Activated naive CD8-positive, alpha-beta T cell treated with anti-CD3 and anti-CD28 coated beads, Interleukin-2, amount 50 U/mL, for 16 hours (primary cell): Measurements from ENCODE around the gene SCN2A.
"Not testable (repeated sequence)": the region's sequence is repeated elsewhere in the genome, so short reads cannot be mapped to it uniquely, and the experiment has no call there.

ENCODE experiments used
- DNase-seq: peaks from one replicate; pipeline ENCODE4 v3.0.0-alpha.2; 2020; ENCODE audit warnings: low read depth, low spot score

The SCN2A gene

DNA sequence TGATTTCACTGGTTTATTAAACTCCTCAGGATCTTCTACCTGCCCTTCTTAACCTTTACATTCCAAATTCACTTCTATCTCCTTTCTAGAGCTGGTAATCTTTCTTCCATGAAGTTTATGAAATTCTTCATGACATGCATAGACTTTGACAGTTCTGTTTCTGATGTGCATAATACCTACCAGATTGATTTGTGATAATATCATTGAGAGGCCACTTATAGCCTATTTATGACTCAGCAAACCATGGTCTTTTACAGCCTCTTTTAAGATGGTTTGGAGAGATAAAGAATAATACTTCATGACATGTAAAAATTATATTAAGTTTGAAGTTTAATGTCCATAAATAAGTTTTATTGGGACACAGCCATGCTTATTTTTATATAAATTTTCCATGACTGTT lies 14.0 kb downstream of the SCN2A start:
- no peak for DNase-seq

DNA sequence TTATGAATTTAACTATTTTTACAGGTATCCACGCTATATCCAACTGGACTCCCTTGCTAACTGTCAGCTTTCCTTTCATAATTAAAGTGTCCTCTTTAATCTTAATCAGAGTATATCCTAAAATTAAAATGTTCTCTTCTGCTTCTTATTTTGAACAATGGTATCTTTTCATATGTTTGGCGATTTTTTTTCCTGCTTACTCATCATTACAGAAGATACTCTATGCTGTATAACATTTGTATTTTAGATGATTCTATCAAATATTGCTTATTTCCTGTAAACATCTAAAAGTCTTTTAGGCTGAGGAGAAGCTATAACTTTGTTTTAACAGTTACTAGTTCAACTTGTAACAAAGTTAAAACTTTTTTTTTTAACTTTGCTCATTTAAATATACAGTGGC lies 17.4 kb downstream of the SCN2A start:
- no peak for DNase-seq

DNA sequence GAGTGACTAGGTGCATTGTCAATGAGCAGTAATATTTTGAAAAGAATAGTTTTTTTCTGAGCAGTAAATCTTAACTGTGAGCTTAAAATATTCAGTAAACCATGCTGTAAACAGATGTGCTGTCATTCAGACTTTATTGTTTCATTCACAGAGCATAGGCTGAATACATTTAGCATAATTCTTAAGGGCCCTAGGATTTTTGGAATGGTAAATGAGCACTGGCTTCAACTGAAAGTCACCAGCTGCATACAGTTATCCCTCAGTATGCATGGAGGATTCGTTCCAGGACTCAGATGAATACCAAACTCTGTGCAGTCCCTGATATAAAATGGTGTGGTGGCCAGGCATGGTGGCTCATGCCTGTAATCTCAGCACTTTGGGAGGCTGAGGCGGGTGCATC lies 21.1 kb downstream of the SCN2A start:
- not testable (repeated sequence) for DNase-seq

DNA sequence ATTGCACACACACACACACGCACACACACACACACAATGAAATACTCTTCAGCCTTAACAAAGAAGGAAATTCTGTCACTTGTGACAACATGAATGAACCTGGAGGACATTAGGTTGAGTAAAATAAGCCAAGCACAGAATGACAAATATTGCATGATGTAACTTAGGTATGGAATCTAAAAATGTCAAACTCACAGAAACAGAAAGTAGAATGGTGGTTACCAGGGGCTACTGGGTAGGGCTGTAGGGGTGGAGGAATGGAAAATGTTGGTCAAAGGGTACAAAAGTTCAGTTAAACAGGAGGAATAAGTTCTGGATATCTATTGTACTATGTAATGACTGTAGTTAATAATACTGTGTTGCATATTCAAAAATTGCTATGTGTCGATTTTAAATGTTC lies 29.5 kb downstream of the SCN2A start:
- DNase-seq: no peak

DNA sequence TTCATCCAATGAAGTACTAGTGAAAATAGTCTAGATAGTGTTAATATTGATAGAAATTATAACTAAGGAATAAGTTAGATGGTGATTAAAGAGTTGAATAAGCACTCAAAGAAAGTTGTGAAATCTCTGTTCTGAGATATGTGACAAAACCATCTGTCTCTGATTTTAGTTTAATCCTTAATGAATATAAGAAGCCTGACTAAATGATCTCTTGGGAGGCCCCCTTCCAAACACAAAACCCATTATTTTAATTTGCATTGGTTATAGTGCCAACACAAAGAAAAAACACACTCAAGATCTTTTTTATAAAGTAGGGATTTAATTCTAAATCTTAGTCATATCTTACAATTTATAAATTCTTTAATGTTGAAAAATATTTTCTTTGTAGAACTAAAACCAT lies 34.0 kb downstream of the SCN2A start:
- no peak for DNase-seq

- no peak for DNase-seq
These were observed 35.5 kb downstream of the SCN2A start for GRCh38 chr2:165274698-165275097.

- no peak for DNase-seq
These were observed 36.7 kb downstream of the SCN2A start for GRCh38 chr2:165275932-165276331.

DNA sequence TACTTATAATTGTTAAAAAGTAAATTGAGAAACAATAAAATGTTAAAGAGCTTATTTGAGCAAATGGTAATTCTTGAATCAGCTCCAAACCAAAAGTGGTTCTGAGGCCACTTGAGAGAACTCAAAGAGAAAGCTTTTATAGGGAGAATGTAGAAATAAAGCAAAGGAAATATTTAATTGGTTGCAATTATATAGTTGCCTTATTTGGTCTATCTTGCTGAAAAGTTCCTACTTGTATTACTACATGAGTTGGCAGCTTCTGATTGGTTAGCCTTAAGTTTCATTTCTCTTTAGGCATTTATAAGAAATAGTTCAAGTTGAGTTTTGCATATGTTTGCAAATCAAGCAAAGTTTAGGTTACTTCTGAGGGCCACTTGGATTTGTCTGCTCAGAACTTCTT lies 38.1 kb downstream of the SCN2A start:
- no peak for DNase-seq

DNA sequence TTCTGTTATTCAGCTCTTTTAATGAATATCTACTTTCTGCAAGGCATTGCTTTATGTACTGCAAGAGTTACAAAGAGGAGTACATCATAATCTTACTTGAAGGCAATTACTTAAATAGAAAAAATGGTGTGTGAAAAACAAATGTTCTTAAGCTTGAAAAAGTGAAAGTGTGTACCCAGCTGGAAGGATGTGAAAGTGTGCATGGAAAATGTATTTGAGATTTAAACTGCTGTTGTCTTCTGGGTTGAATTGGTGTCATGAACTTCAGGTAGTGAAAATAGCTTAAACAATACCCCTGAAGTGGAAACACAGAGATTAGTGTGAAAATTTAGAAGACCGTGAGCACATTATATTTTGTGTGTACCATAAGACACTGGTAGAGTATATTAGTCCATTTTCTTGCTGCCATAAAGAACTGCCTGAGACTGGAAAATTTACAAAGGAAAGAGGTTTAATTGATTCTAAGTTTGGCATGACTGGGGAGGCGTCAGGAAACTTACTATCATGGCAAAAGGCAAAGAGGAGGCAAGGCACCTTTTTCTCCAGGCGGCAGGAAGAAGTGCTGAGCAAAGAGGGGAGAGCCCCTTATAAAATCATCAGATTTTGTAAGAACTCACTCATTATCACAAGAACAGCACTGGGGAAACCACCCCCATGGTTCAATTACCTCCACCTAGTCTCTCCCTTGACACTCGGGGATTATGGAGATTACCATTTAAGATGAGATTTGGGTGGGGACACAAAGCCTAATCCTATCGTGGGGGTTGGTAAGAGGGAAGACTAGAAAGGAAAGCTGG lies 38.8 kb downstream of the SCN2A start:
- no peak for DNase-seq

DNA sequence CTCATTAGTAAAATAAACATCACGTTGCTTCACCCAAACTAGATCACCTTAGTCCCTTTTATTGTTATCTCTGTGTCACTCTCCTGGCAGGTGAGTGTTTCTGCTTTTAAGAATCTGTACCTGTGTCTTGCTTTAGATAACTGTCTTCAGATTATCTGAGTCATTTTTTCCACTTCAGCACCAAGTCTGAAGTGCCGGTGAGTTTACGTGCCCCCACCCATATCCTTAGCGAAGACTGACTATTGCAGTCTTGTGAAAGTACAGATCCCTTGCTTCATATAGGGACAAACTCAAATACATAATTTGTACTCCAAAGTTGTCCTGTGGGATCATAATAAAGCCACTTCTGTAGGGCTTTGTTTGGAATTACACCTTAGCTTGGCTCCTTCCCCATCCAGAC lies 41.1 kb downstream of the SCN2A start:
- DNase-seq: no peak

DNA sequence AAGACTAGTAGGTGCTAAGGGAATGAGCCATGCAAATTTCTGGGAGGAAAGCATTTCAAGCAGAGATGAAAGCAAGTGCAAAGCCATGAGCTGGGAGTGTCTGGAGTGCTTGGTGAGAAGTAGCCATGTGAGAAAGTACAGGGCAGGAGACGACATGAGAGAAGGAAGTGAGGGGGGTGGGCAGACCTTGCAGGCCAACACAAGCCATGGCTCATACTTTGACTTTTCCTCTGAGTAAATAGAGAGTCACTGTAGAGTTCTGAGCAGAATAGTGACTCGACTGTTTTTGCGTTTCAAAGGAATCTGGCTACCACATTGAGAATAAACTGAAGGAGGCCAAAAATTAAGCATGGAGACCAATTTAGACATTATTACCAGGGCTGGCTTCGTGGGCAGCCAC lies 42.2 kb downstream of the SCN2A start:
- DNase-seq: no peak

- DNase-seq: no peak
These were observed 44.1 kb downstream of the SCN2A start for GRCh38 chr2:165283342-165283741.

DNA sequence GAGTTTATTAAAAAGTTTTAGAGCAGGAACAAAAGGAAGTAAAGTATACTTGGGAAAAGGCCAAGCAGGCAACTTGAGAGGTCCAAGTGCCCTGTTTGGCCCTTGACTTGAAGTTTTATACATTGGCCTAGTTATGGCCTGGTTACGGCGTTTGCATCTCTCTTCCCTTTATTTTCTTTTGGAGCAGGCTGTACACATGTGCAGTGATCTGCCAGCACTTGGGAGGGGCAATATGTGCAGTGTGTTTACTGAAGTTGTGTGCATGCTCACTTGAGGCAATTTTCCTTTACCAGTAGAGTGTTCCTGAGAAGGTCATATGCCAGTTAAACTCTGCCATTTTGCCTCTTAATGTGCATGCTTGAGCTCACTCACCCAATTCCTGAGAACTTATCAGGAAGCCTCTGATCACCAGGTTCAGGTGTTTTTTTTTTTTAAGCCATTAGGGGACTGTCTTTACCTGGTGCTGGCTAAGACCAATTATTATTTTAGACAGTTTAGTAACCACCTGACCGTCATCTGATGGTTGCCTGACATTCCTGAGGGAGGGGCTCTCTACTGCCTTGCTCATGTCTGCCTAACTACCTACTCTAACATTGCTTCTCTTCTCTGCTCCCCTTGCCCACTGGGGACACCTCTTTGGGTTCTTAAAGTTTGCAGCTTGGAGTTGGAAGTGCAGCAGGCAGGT lies 48.0 kb downstream of the SCN2A start:
- no peak for DNase-seq

- DNase-seq: no peak
These were observed 49.9 kb downstream of the SCN2A start for GRCh38 chr2:165289069-165289468.

DNA sequence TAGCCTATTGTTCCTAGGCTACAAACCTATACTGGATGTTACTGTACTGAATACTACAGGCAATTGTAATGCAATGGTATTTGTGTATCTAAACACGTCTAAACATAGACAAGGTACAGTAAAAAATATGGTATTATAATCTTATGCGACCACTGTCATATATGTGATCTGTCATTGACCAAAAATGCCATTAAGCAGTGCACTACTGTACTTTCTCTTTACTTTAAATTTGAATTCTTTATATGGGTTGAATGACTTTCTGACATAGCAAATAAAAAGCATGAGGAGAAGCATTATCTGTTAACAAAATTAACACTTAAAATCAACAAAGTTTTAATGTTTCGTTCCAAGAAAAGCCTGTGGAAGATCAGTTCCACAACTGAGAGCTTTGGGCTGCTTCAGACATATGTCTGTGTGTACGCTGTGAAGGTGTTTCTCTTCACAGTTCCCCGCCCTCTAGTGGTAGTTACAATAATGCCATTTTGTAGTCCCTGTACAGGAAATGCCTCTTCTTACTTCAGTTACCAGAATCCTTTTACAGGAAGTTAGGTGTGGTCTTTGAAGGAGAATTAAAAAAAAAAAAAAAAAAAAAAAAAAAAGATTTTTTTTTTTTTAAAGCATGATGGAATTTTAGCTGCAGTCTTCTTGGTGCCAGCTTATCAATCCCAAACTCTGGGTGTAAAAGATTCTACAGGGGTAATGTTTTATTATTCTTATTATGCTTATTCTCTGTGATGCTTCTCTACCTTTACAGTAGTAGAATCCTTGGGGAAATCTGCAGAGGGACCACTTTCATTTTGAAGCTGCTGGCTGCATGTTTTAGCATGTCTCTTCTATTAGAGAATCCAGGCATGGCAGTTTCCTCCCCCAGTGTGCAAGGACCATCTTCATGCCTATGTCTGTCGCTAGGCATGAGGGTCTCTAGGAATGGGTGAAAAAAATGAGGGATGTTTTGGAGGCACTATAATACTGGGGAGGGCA lies 54.5 kb downstream of the SCN2A start:
- DNase-seq: peak; percentile 10

DNA sequence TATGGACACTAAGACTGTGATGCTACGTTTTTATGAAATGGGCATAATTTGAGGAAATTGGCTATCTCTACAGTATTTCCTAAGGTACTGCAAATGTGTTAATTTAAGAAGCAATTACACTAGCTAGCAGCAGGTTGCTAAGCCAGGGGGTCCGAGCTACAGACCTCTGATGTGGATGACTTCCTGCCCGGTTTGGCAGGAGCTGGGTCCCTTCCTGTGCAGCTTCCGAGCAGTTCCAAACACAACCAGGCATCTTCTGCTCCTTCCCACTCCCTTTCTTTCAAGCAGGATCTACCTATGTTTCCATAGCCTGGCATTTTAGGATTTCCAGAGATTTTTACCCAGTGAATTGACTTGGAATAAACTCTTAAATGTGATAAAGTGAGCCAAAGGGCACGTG lies 55.7 kb downstream of the SCN2A start:
- DNase-seq: no peak

GRCh38 chr2:165295643-165296042 lies 56.4 kb downstream of the SCN2A start:
- no peak for DNase-seq

DNA sequence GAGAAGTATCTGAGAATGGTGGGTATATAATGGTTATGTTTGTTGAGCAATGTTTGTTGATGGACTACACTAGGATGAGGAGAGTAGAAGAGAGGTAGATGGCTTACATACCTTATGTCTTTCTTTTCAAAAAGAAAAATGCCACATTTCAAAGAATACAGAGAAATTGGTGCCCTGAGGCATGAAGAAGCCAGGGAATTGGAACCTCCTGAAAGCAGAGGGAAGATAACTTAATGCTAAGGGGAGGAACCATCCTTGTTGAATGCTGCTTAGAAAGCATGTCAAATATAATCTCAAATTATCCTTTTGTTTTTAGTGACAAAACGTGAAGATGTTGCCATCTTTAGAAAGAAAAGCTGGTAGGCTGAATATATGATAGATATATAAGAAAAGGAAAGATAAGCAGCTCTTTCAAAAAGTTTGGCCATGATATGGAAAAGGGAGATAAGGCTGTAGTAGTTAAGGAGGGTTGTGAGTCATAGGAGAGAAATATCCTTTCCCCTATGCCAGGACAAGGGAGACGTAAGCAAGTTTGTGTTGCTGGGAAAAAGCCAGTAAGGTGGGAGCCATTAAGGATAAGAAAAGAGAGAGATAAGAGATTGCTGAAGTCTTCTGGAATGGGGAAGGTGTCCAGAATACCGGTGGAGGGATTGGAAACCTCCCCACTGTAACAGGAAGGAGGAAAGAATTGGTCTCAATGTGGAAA lies 66.3 kb downstream of the SCN2A start:
- no peak for DNase-seq

- no peak for DNase-seq
These were observed 68.1 kb downstream of the SCN2A start for GRCh38 chr2:165307317-165307716.

DNA sequence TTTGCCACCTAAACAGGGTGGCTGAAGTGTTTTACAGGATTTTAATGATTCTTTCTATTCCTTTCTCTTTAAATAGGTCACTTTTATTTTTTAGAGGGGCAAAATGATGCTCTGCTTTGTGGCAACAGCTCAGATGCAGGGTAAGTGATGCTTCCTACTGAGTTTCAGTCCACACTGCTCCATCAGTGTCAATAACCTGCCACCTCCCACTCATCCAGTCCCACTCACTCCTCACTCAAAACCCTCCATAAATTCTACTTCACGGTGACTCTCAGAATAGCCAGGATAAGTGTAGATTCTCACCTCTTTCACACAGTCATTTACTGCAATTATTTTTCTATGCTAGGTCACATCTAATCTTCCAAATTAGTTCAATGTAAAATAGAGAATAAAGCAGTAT lies 72.7 kb downstream of the SCN2A start:
- no peak for DNase-seq

GRCh38 chr2:165312999-165313398 lies 73.8 kb downstream of the SCN2A start:
- no peak for DNase-seq

DNA sequence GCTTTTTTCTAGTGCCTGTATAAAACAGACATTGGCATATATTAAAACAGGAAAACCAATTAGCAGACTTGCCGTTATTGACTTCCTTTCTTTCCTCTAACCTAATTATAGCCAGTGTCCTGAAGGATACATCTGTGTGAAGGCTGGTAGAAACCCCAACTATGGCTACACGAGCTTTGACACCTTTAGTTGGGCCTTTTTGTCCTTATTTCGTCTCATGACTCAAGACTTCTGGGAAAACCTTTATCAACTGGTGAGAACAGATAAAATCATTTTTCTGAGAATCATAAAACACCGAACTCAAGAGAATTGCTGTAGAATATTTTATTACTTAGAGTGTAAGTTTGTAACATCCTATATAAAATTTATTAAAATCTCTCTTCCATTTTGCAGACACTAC lies 74.3 kb downstream of the SCN2A start:
- no peak for DNase-seq
